Astrocyte of the spinal cord (primary cell): ENCODE measurements around the gene PLCH1.

Source experiments
- DNase-seq: peaks from one replicate; pipeline ENCODE4 v3.0.0; 2011; ENCODE audit warnings: low read depth, low spot score
- H3K4me3 ChIP-seq: 2 replicates; pipeline ENCODE4 v1.5.1; 2011; ENCODE audit warnings: low read depth, mild to moderate bottlenecking, low read length, moderate library complexity
- in situ Hi-C: cut with HindIII; loops from 2 replicates; pipeline ENCODE4 v1.10.0; 2017; ENCODE audit warnings: low sequenced_read_pairs
- TF ChIP-seq, protein P1 (sequence below): IDR thresholded peaks from 2 replicates; pipeline ENCODE4 v1.5.1; 2012; ENCODE audit warnings: low read depth, mild to moderate bottlenecking, low read length, inconsistent platforms

Gene PLCH1

DNA sequence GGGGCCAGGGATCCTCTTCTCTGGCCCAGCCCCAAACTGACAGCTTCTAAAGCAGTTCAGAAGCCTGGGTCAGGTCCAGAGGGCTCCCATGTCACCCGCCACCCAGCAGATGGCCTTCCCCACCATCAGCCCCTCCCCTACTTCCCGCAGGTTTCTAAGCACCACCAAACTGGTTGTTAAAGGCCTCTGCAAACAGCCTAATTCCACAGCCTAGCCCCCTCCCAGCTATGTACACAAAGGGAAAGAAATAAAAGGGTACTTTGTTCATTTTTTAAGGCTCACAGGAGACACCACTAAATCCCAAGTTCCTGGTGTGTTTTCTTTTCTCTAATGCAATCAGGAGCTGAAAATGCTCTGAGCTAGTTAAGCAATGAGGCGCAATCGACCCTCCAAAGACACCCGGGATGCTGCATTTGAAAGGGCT lies 30.6 kb downstream of the PLCH1 start:
- no peak for DNase-seq
- in situ Hi-C loops = no loop called here
- TF ChIP-seq, protein P1, sequence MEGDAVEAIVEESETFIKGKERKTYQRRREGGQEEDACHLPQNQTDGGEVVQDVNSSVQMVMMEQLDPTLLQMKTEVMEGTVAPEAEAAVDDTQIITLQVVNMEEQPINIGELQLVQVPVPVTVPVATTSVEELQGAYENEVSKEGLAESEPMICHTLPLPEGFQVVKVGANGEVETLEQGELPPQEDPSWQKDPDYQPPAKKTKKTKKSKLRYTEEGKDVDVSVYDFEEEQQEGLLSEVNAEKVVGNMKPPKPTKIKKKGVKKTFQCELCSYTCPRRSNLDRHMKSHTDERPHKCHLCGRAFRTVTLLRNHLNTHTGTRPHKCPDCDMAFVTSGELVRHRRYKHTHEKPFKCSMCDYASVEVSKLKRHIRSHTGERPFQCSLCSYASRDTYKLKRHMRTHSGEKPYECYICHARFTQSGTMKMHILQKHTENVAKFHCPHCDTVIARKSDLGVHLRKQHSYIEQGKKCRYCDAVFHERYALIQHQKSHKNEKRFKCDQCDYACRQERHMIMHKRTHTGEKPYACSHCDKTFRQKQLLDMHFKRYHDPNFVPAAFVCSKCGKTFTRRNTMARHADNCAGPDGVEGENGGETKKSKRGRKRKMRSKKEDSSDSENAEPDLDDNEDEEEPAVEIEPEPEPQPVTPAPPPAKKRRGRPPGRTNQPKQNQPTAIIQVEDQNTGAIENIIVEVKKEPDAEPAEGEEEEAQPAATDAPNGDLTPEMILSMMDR = no peak
- no peak overlapping the region for H3K4me3 ChIP-seq

DNA sequence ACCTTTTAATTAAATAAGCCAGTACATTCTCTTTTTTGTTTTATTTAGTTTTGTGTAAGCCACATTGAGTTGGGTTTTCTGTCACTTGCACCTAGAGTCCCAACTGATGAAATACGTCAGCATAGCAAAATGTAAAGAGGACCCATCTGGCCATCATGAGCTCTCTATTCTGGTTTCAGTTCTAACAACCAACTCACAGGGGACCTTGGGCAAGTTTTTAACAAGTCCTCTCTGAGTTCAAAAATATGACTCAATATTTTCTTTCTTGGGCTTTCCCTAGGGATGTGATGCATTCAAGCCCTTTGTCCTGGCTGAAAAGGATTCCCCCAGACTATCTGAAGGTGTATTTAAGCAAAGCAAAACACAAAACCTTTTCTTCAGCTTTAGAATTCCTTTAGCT lies 32.9 kb downstream of the PLCH1 start:
- TF ChIP-seq, protein P1 = no peak
- DNase-seq = peak; percentile 2
- no peak overlapping the region for H3K4me3 ChIP-seq
- in situ Hi-C loops = no loop called here

DNA sequence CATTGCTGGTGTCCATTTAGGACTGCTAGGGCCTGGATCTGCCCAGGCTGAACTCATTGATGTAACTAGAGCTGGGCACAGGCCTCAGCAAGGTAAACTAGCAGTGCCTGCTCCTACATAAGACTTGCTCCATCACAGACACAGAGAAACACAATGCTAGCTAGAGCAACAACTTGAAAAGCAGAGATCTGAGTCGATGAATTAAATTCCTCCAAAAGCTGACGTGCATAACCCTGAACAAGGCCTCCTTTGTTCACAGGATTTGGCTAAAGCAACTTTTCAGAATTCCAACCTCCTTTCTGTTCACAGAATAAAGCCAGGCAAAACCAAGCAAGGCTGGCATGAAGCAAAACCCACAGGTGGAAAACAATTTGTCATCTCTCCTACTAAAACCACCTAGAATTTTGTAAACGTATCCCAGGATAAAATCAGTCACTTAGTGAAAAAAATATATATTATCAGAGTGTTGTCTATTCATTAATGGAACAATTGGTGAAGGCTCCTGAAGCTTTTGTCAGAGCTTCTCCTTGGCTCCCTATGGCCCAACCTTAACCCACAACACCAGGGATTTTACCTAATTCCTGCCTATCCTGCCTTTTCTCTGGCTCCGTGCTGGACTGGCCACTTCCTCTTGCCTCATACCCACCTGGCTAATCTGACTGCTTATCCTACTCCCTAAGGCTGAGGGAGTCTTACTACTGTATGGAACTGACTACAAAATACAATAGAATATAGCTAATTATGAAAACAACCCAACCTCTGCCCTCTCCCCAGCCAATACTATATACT lies 39.9 kb downstream of the PLCH1 start:
- DNase-seq = peak; percentile 50
- TF ChIP-seq, protein P1 = no peak
- in situ Hi-C loops = no loop called here
- H3K4me3 ChIP-seq = no peak overlapping the region

DNA sequence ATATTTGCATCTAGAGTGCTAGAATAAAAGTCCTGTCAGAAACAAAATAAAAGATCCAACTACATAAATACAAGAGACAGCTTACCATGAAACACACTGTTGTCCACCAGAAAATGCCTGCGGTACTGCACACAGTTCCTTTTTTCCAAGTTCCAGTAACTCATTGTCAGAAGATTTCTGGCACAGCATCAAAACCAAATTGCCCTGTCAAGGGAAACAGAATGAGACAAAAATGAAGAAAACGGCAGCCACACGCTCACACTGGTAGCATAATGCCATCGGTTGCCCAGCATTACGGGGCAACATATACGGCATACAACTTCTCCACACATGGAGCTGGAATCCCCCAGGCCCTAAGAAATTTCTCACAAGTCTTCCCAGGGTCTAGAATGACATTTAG lies 40.8 kb downstream of the PLCH1 start:
- in situ Hi-C loops = no loop called here
- DNase-seq = peak; percentile 22
- H3K4me3 ChIP-seq = no peak overlapping the region
- TF ChIP-seq, protein P1 = no peak

DNA sequence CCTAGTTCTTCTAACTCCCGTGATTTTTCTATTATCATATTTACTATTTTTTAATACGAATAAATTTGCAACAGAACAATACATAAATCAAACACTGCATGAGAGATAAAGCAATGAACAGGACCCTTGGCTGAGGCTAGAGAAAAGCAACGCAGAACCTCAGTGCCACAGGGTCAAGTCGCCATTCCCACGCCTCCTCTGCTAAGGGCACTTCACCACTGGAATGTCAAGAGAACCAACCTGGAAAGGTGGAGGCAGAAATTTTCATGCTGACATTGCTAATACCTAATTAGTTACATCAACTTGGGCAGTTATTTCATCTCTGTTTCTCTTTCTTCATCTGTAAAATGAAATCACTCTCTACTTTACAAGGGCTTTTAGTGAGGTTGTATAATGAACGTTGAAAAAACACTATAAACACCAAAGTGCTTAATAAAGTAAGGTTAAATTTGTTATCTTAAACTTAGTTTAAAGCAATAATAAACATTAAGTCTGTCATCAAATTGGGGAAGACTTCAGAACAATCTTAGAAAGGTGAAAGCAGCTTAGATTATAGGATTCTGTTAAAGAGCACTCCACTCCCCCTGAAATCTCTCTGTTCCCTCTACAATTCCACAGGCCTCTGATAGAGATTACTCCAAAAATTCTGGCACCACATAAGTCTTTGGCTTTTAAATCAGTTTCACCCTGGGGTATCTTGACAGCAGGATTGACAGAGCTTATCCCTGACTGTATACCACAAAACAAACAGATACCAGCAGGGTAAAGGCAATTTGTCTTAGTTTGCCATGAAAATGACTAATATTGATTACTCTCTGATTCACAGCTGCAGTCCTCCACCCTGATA lies 41.9 kb downstream of the PLCH1 start:
- in situ Hi-C loops = no loop called here
- no peak overlapping the region for H3K4me3 ChIP-seq
- DNase-seq = no peak
- TF ChIP-seq, protein P1 = no peak

DNA sequence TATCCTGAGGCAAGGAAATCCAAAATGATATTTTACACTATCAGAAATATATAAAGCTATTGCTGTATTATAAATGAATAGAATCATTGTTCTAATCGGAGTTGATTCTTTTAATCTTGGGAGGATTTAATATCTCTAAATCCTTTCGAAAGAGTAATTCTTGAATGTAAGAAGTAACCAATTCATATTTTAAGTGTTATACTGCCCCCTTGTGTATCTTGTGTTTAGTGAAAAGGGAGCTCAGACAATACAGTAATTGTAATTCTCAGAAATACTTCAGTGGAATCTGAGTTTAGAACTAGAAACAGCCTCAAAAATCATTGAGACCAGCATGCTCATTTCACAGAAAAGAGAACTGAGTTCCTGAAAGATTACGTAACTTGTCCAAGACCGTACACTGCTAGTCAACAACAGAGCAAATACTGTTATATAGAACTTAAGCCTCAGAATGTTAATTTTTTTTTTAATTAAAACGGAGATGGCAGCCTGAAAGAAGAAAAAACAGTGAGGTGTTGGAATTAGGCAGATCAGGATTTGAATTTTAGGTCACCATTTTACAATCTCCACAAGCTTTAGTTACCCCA lies 42.9 kb downstream of the PLCH1 start:
- no peak overlapping the region for H3K4me3 ChIP-seq
- TF ChIP-seq, protein P1 = peak; percentile 51
- in situ Hi-C loops = no loop called here
- DNase-seq = peak; percentile 71
